ENCODE measurements around the gene C2CD2L.

Gene C2CD2L

DNA sequence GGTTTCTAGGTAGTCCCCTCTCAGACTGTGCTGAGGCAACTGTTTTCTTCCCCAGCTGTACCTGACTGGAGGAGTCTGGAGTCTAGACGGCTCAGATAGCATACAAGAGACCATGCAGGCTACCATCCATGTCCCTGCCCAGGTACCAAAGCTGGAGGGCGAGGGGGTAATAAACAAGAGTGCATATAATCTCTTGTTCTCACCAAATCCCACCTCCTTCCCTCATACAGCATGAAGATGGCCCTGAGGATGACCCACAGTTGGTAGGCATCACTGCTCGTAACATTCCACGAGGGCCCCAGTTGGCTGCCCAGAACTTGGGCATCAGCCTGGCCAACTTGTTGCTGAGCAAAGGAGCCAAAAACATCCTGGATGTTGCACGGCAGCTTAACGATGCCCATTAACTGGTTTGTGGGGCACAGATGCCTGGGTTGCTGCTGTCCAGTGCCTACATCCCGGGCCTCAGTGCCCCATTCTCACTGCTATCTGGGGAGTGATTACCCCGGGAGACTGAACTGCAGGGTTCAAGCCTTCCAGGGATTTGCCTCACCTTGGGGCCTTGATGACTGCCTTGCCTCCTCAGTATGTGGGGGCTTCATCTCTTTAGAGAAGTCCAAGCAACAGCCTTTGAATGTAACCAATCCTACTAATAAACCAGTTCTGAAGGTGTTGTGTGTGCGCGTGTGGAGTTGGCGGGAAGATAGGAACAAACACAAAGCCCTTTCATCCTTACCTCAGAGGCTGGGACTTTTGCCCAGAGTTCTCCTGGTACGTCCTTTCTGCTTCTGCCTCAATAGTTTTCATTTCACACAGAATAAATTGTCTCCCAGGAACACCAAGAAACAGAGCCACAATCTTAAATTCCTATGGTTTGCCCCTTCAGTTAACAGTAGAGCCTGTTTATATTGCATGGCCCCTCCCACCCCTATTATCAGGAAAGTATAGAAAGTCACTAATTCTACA lies 14.0 kb upstream of the C2CD2L start:
- Histone ChIP-seq H3K27ac (peak overlapping the region in 16 of 21 experiments; percentile 12 to 97 (median 90)), H3K4me3 (peak overlapping the region in 5 of 7 experiments; percentile 76 to 93 (median 84))

DNA sequence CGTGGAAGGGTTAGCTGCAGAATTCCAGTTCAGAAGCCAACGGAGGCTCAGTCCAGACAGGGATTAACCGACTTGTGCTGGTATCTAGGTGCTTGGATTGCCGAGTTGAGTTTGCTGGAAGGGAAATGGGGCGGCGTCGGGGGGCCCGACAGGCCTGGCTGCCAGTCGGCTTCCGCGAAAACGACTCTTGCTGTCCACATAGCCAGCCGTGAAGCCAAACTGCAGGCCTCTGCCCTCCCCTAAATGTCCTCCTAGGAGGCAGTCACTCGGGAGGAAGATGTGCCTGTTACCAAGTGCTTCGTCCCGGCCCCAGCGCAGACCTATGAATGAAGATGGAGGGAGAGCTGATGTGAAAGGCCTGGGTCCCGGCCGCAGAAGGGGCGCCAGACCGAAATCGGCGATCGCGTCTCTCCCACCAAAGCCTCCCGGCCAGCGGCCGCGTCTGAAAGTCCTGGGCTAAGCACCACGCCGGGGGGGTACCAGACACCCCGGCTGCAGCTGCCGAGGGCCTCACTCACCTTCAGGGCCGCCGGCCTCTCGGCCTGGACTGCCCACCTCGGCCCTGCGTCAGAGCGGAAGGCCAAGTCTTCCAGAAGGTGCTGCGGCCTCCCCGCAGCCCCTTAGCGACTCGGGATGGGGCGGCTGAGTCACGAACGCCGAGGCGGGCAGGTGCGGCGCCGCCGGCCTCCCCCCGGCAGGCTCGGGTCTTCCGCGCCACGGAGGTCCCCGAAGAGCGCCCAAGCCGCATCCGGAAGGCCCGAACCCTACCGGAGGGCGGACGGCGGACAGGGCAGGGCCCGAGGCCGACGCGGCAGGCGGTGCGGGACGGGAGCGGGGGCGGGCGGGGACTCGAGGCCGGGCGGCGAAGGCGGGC lies 13.0 kb upstream of the C2CD2L start:
- Histone ChIP-seq H3K27ac (peak overlapping the region; percentile 44 to 97 (median 89)), H3K4me3 (peak overlapping the region; percentile 56 to 93 (median 83))

DNA sequence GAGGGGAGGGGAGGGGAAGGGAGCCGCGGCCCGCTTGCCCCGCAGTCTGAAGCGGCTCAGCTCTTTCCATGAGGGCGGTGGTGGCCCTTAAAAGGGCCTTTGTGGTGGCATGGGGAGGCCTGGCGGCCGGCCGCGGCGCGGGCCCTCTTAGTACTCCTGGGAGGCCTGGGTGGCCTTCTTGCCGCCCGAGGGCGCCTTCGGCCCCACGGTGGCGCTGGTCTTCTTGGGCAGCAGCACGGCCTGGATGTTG lies 12.4 kb upstream of the C2CD2L start:
- H3K27ac ChIP-seq = peak overlapping the region; percentile 44 to 97 (median 89)

DNA sequence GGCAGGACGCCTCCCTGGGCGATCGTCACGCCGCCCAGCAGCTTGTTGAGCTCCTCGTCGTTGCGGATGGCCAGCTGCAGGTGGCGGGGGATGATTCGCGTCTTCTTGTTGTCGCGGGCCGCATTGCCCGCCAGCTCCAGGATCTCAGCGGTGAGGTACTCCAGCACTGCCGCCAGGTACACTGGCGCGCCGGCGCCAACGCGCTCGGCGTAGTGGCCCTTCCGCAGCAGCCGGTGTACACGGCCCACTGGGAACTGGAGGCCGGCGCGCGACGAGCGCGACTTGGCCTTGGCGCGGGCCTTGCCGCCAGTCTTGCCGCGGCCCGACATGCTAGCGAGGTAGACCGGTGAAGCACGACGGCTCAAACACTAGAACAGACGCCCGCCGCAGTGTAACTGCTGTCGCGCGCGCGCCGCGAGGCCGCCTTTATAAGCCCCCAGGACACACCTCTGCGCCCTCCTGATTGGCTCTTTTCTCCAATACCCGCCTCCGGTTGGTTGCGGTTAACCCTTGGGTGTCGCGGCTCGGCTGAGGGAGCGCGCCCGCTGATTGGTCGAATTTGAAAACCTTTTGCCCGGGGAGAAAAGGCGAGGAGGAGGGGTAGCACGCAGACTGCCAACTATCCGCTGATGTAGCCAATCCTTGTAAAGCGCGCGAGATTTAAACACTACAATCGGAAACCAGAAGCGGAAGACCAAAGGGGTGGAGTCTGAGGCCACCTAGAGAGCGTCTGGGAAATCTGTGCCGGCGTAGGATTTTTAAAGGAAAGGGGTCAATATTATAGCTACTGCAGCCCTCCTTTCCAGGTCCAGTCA lies 11.9 kb upstream of the C2CD2L start:
- Histone ChIP-seq H3K4me3 (peak overlapping the region; percentile 56 to 93 (median 83)), H3K27ac (peak overlapping the region; percentile 44 to 97 (median 89))

More for the DNA sequence above, 12.4 kb upstream of the C2CD2L start:
- H3K4me3 ChIP-seq = peak overlapping the region; percentile 56 to 93 (median 83)

DNA sequence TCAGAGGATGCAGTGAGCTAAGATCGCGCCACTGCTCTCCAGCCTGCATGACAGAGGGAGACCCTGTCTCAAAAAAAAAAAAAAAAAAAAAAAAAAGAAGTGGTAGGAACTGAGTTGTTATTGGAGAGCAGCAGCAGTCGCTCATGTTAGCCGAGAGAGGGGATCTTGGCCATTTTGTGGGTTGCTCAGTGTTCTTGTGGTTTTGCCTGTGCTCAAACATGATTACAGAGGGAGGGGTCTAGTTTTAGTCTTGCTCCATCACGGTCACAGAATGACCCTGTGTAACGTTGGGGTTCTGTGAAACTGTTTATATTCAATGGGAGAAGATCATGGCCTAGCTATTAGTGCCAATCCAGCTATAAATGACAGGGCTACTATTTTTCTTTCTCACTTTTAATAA lies 7.4 kb upstream of the C2CD2L start:
- no peak overlapping the region for H3K4me3 ChIP-seq
- H3K27ac ChIP-seq = no peak overlapping the region

DNA sequence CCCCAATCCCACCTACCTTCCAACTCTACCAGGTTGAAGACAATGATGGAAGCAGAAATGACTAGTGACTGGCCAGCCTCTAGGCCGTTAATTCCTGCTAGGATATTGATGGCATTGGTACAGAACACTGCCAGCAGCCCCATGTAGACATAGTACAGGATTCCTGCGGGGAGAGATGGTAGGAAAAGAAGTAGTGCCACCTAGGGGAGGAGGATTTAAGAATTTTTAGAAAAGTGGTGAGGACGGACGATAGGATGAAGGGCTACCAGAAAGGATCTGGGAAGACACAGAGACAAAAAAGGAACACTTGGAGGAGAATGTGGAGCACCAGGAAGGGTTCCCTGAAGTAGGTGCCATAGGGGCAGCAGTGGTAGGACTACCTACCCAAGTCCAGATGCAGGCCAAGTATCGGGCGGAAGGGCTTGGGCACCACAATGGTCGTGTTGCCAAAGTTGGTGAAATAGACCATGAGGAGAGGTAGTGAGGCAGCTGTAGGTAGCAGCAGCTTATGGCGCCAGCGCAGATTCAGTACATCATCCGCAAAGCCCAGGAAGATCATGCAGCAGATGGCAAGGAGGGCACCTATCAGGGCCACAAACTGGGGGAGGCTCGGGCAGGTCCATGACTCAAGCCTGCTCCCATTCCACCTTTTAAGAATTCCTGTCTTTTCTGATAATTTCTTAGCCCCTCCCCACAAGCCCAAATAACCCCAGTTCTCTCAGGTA lies 6.7 kb upstream of the C2CD2L start:
- peak overlapping the region in 5 of 21 experiments; percentile 44 to 92 (median 88) for H3K27ac ChIP-seq
- H3K4me3 ChIP-seq = peak overlapping the region; percentile 51 to 86 (median 70)

DNA sequence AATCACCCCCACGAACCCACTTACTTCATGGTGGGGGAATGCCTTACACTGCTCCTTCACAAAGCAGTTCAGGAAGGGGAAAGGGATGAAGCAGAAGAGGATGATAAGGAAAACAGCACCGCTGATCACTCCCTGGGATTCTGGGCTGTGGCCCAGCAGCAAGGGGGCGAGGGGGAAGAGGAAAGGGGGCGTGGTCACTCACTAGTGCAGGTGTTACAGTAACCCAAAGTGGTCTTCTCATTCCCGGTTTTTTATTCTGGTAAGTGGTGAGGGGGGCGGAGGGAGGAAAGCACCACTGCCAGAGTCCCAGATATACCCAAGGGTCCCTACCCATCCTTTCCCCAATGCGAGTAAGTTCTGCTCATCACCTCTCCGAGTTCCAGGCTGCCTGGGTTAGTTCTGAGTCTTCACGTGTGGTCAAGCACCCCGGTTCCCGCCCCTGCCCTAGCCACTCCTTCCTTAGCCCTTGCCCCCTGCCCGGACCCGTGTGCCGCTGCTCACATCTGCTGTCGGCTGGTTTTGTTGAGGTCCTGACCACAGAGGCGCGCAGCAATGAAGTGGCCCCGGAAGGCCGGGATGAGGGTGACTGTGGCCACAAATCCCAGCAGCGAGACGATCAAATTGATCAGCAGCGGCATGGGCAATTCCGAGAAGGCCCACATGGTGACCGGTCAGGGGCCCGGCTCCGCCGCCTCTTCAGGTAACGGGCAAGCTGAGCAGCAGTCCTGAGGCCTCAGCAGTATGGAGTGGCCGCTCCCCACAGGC lies 6.0 kb upstream of the C2CD2L start:
- peak overlapping the region; percentile 52 to 97 (median 91) for H3K27ac ChIP-seq
- H3K4me3 ChIP-seq = peak overlapping the region; percentile 51 to 86 (median 70)

DNA sequence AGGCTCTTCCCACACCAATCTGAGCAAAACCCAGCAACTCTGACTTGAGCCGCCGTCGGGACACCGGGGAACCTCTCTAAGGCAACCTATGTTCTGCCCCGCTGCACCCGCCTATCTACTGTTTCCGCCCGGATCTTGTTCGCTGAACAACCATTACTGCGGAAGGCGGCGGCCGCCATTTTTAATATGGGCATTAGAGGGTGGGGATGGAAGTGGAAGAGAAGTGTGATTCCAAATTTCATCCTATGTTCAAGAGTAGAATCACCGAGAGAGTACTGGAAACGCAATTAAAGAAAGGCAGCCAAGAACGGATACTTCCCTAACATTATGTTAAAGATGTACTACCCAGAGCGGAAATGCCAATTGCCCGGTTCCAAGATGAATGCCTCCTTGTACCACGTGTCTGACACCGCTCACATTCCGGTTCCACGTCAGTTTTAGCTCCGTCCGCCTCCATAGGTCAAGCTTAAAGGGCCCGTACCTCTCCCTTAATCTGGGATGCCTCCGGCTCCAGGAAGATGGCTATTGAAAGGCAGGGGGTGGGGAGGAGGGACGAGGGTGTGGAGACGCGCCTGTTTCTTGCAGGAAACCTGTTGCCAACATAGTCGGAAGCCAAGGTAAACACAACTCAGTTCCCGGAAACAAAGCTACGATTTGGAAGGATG lies 5.3 kb upstream of the C2CD2L start, which contains the start of gene DPAGT1:
DPAGT1 (minus strand) TSS at position 95 of the 665 bp plus-strand sequence. CDS start 198 bp downstream, outside the sequence.
- peak within 1 kb of the TSS; percentile 54 to 97 (median 91) for H3K27ac ChIP-seq

DNA sequence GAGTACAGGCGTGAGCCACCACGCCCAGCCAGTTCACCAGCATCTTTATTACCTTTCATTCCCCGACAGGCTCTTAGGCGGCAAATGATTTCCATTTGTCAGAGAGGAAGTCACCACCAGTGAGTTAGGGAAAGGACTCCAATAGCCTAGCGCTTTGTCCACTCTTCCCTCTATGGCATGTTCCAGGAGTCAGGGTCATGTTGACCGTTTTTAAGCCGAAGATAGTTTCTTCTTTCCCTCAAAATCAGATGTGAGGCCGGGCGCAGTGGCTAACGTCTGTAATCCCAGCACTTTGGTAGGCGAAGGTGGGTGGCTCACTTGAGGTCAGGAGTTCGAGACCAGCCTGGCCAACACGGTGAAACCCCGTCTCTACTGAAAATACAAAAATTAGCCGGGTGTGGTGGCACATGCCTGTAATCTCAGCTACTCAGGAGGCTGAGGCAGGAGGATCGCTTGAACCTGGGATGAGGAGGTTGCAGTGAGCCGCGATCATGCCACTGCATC lies 3.9 kb upstream of the C2CD2L start:
- peak overlapping the region in 20 of 21 experiments; percentile 79 to 97 (median 91) for H3K27ac ChIP-seq
- H3K4me3 ChIP-seq = peak overlapping the region in 6 of 7 experiments; percentile 51 to 86 (median 72)

More for the DNA sequence above, 5.3 kb upstream of the C2CD2L start, which contains the start of gene DPAGT1:
- H3K4me3 ChIP-seq = peak within 1 kb of the TSS; percentile 51 to 86 (median 70)

DNA sequence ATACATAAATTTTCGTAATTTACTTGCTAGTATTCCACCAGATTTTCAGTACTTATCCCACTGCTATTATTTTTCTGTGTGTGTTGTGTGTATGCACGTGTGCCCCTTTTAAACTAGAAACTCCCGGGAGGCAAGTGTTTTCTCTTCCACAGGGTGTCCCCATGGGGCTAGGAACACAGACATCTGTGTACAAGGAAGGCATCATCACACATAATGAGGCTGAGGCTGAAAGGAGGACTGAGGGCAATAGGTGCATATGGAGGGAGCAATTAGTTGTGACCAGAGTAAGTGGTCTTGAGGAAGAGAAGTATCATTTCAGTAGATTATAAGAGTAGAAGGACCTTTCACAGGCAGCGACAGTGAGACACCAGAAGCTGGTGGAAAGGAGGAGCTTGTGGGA lies 3.4 kb upstream of the C2CD2L start:
- Histone ChIP-seq H3K4me3 (no peak overlapping the region), H3K27ac (peak overlapping the region in 5 of 21 experiments; percentile 41 to 95 (median 91))

DNA sequence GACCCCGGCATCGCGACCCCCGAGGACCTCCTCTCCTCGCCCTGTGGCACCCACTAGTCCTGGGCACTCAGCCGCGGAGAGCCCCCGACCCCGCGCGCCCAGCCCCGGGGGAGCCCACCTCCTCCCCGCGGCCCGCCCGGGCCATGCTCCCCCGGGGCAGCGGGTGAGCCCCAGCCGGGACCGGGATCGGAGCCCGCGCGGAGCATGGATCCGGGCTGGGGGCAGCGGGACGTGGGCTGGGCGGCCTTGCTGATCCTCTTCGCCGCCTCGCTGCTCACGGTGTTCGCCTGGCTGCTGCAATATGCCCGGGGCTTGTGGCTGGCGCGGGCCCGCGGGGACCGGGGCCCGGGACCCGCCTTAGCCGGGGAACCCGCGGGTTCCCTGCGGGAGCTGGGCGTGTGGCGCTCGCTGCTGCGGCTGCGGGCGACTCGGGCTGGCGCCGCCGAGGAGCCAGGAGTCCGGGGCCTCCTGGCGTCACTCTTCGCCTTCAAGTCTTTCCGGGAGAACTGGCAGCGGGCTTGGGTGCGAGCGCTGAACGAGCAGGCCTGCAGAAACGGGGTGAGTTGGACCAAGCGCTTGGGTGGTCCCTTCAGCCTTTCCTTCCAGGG lies 498 bp downstream of the C2CD2L start:
- H3K4me3 ChIP-seq = peak overlapping the region; percentile 73 to 98 (median 96)

DNA sequence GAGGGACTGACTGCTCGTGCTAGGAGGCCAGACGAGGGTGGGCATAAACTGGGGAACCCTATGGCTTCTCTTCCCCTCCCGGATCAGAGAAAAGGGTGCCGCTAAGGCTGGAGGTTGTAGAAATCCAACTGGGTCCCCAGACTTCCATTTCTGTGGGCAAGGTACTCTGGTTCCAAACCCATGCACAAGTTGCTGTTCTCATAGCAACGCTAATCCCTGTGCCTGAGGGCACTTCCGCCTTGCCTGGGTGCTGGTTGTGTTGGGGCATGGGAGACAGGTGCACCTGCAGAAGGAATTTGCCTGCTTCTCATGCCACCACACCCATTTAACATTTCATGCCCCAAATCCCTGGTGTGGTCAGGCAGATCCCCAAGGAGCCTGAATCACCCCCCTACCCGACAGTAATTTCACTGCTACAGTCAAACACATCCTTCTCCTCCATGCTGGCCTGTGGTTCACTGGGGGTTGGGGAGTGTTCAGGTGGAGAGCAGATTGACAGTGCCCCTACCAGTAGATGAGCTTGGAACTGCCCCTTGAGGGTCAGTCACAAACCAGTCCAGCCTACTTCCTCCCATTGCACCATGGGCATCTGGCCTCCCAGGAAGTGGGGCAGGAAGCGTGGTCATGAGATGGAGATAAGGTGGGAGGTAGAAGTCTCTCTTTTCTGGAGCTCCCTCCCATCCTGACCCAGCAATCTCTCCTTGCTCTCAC lies 1.2 kb downstream of the C2CD2L start:
- peak overlapping the region; percentile 73 to 98 (median 96) for H3K4me3 ChIP-seq
- peak overlapping the region; percentile 27 to 96 (median 87) for H3K27ac ChIP-seq

More for the DNA sequence above, 498 bp downstream of the C2CD2L start:
- peak overlapping the region; percentile 27 to 96 (median 87) for H3K27ac ChIP-seq

DNA sequence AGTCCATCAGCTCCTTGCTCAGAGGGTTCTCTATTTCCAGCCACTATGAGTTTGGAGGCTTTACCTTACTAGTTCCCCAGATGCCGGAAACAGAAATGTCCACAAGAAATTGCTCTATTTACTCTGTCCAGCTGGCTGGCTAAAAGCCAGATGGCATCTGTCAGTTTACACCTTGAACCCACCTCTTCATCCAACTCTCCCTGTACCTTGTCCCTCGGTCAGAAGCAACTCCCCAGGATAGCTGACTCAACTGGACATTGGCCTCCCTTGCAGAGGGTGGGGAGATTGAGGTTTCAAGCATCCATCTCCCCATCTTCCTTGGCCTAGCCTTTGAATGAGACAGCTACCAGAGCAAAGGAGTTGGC lies 1.7 kb downstream of the C2CD2L start:
- Histone ChIP-seq H3K4me3 (peak overlapping the region in 3 of 7 experiments; percentile 73 to 97 (median 90)), H3K27ac (peak overlapping the region in 4 of 21 experiments; percentile 84 to 96 (median 92))

DNA sequence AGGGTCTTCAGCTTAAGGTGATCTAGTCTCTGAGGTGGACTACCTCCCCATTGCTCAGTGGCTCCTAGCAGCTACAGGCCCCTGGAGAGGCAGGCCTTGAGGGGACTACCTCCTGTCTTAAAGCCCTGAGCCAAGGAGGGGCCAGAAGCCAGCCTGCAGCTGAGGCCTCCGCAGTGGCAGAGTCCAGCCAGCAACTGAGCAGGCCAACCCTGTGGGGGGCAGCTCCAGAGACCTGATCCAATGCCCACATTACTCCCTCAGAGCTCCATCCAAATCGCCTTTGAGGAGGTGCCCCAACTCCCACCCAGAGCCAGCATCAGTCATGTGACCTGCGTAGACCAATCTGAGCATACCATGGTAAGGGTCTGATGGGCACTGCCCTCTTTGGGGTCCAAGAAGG lies 2.7 kb downstream of the C2CD2L start:
- no peak overlapping the region for H3K4me3 ChIP-seq
- no peak overlapping the region for H3K27ac ChIP-seq

DNA sequence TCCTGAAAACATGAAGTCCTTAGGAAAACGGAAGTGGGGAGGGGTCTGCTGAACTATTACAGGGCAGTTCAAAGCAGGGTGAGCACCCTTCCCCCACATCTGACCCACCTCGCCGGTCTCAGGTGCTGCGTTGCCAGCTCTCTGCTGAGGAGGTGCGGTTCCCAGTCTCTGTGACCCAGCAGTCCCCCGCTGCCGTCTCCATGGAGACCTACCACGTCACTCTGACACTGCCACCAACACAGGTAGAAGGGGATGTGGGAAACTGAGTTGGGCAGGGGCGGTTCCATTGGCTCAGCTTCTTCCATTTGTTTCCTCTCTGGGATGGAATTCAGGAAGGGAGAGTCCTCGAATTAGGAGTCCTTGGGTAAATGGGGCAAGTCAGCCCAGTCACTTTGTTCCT lies 3.3 kb downstream of the C2CD2L start:
- no peak overlapping the region for H3K27ac ChIP-seq
- no peak overlapping the region for H3K4me3 ChIP-seq

DNA sequence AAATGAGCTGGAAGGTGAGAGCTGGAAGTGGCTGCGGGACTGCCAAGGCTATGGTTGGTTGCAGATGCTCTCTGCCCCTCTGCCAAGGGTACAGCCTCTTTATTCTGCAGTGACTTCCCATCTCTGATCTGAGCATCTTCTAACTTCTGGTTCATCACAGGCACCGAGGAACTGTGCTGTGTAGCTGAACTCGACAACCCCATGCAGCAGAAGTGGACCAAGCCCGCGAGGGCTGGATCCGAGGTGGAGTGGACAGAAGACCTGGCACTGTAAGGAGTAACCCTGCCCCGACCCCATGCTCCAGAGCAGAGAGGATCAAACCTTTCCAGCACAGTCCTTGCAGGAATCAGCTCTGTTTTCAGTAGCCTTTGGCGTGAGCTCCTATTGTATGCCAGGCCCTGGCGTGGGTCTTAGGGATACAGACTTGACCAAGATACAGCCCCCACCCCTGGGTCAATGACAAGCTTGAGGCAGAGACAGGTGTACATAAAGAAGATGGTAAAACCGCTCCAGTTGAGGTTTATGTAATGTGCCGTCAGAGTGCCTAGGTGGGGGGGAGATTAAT lies 4.3 kb downstream of the C2CD2L start:
- H3K4me3 ChIP-seq = no peak overlapping the region
- H3K27ac ChIP-seq = no peak overlapping the region
